ENCODE results near the gene IFIT3.

DNA sequence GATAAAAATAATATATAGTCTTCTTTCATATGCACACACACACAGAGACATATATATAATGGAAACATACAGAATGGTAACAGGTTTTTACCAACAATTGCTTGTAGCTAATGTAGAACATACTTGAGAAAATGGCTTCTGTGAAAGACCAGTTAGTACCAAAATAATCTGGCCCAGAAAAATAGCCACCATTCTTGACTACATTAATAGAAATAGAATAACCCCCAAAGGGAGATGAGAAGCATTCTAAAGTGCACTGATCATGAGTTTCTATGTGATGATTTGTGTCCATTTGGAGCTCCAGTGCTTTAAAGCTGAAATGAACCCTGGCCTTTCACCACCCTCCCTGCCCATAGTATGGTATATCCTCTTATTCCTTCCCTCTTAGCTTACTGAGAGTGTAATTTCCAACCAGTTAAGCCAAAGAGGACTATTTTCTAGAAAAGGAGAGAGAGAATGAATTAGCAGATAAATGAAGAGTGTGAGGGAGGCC, 48.9 kb upstream of the IFIT3 start:
- TF ChIP-seq CTCF (IDR thresholded peaks at IDR 0.05 in 8 of 11, conservative IDR thresholded peaks at IDR 0.05 in 3 of 11) (no peak), POLR2A (IDR thresholded peaks at IDR 0.05) (no peak)
